ENCODE data around the gene SLC2A13. TPM values are rescaled to one million over a fixed set of nuclear protein-coding genes. Genes with fewer than 3 reads are reported as not detected.

Gene SLC2A13
- total RNA-seq, 1 donor from 2014 or later = 3.9 TPM

GRCh38 chr12:40137252-40137651 lies 31.4 kb upstream of the SLC2A13 start:
- Histone ChIP-seq H3K36me3 (ENCODE audit: control insufficient read depth, insufficient read depth, low read length) (no peaks in the 10 kb centered on the region), H3K27me3 (ENCODE audit: control insufficient read depth, insufficient read depth, low read length) (no peaks in the 10 kb centered on the region), H3K4me3 (ENCODE audit: low read depth, low read length) (no peak overlapping the region)
- FAIRE-seq (no peak), DNase-seq (ENCODE audit: low read depth) (peak; percentile 97)
- TF ChIP-seq CTCF (IDR thresholded peaks at IDR 0.05; ENCODE audit: insufficient read depth, low read length, severe bottlenecking) = no peak

DNA sequence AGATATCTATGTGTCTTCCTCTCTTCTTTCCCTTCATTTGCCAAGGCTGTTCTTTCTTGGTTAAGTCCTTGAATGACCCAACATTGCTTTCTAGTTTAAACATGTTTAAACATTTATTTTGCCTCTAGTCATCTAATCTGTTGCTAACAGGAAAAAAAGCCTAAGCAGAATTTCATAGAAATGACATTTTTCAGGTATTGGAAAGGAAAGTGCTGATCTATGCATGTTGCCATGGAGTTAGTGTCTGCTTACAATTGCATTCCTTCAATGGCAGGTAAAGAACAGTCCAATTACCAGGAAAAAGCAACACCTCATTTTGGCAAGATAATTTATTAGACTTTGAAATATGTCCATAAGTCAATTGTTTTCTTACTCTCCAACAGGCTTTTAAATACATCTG lies 21.5 kb upstream of the SLC2A13 start:
- FAIRE-seq = no peak
- DNase-seq (ENCODE audit: low read depth) = peak; percentile 63
- H3K27me3 ChIP-seq (ENCODE audit: control insufficient read depth, insufficient read depth, low read length) = no peaks in the 10 kb centered on the region
- no peaks in the 10 kb centered on the region for H3K36me3 ChIP-seq (ENCODE audit: control insufficient read depth, insufficient read depth, low read length)
- no peak for TF ChIP-seq CTCF (IDR thresholded peaks at IDR 0.05; ENCODE audit: insufficient read depth, low read length, severe bottlenecking)
- H3K4me3 ChIP-seq (ENCODE audit: low read depth, low read length) = no peak overlapping the region

DNA sequence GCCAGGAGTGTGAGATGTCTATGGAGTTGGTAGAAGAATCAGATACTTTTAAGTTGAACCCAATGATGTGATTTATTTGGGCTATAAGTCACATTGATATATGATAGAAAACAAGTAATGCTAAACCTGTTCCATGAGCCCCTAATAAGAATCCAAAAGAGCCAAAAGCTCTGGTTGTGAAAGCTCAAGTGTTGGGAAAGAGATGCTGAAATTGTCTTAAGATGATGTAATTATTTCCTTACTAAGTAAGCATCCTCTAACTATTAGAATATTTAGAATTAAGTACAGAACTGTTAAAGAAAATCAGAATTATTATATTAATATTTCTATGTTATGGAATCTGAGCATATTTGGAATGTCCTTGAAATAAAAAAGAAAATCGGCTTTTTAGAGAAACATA lies 17.6 kb upstream of the SLC2A13 start:
- no peak overlapping the region for H3K4me3 ChIP-seq (ENCODE audit: low read depth, low read length)
- no peak for TF ChIP-seq CTCF (IDR thresholded peaks at IDR 0.05; ENCODE audit: insufficient read depth, low read length, severe bottlenecking)
- DNase-seq (ENCODE audit: low read depth) (no peak), FAIRE-seq (no peak)
- no peaks in the 10 kb centered on the region for H3K36me3 ChIP-seq (ENCODE audit: control insufficient read depth, insufficient read depth, low read length)
- no peaks in the 10 kb centered on the region for H3K27me3 ChIP-seq (ENCODE audit: control insufficient read depth, insufficient read depth, low read length)

DNA sequence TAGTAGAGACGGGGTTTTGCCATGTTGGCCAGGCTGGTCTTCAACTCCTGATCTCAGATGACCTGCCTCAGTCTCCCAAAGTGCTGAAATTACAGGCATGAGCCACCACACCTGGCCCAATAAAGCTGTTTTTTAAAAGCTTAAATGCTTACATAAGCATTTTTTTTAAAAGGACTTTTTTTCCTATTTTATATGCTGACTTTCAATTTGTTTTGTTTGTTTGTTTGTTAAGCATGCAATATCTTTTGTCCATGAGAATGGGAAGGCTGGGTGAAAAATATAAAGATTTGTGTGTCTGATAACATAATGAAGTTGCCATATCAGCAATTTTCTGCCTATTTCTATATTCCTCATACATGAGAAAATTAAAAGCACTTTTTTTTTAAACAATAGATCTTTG lies 17.0 kb upstream of the SLC2A13 start:
- FAIRE-seq (no peak), DNase-seq (ENCODE audit: low read depth) (no peak)
- TF ChIP-seq CTCF (IDR thresholded peaks at IDR 0.05; ENCODE audit: insufficient read depth, low read length, severe bottlenecking) = no peak
- no peaks in the 10 kb centered on the region for H3K27me3 ChIP-seq (ENCODE audit: control insufficient read depth, insufficient read depth, low read length)
- no peak overlapping the region for H3K4me3 ChIP-seq (ENCODE audit: low read depth, low read length)
- H3K36me3 ChIP-seq (ENCODE audit: control insufficient read depth, insufficient read depth, low read length) = no peaks in the 10 kb centered on the region

- Histone ChIP-seq H3K27me3 (ENCODE audit: control insufficient read depth, insufficient read depth, low read length) (no peaks in the 10 kb centered on the region), H3K36me3 (ENCODE audit: control insufficient read depth, insufficient read depth, low read length) (no peaks in the 10 kb centered on the region)
- DNase-seq (ENCODE audit: low read depth) = no peak
These were observed 11.9 kb upstream of the SLC2A13 start for GRCh38 chr12:40117818-40118217.

More at GRCh38 chr12:40117818-40118217, 11.9 kb upstream of the SLC2A13 start:
- H3K4me3 ChIP-seq (ENCODE audit: low read depth, low read length) = no peak overlapping the region
- FAIRE-seq = no peak
- no peak for TF ChIP-seq CTCF (IDR thresholded peaks at IDR 0.05; ENCODE audit: insufficient read depth, low read length, severe bottlenecking)
